Measurements from ENCODE around the gene CTSZ.

Gene CTSZ

DNA sequence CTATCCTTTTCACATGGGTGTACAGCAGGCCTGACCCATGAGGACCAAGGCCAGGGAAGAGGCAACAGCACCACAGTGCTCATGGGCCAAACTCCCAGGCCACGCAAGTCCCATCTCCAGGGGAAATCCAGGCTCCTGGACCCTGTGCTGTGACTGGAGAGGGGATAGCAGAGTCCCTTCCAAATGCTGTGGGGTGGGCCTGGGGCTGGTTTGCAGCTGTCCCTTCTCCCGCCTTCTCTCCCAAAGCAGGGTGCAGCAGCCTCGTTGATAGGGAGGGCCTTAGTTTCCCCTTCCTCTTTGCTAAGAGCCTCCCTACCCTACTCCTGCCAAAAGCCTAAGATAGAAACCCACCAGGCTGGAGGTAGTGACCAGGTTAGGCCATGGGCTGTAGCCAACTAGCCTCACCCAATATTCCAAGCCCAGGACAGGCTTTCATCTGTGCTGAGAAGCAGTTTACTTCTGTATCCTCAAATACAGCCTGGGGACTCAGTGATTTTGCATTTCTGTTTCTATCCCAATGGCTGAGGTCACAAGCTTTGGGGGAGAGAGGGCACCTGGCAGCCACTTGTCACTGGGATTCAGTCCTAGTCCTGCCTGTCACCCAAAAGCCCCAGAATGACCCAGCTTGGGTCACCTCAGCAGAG, 1.4 kb downstream of the CTSZ start:
- TF ChIP-seq, protein P1, sequence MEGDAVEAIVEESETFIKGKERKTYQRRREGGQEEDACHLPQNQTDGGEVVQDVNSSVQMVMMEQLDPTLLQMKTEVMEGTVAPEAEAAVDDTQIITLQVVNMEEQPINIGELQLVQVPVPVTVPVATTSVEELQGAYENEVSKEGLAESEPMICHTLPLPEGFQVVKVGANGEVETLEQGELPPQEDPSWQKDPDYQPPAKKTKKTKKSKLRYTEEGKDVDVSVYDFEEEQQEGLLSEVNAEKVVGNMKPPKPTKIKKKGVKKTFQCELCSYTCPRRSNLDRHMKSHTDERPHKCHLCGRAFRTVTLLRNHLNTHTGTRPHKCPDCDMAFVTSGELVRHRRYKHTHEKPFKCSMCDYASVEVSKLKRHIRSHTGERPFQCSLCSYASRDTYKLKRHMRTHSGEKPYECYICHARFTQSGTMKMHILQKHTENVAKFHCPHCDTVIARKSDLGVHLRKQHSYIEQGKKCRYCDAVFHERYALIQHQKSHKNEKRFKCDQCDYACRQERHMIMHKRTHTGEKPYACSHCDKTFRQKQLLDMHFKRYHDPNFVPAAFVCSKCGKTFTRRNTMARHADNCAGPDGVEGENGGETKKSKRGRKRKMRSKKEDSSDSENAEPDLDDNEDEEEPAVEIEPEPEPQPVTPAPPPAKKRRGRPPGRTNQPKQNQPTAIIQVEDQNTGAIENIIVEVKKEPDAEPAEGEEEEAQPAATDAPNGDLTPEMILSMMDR (conservative IDR thresholded peaks at IDR 0.05; ENCODE audit: low read depth), result no peak
- H3K27ac ChIP-seq, result peak overlapping the region; percentile 76
- CTCF ChIA-PET, result interaction anchor here (0.7 to 1.0 kb wide), 2 partner anchors 9 to 81 kb away, joined by 3 to 4 read pairs; no protein-coding TSS in a partner anchor
- no peak for DNase-seq (ENCODE audit: low spot score)
- POLR2A ChIA-PET (ENCODE audit: low non-redundant PET), result no interaction called here

DNA sequence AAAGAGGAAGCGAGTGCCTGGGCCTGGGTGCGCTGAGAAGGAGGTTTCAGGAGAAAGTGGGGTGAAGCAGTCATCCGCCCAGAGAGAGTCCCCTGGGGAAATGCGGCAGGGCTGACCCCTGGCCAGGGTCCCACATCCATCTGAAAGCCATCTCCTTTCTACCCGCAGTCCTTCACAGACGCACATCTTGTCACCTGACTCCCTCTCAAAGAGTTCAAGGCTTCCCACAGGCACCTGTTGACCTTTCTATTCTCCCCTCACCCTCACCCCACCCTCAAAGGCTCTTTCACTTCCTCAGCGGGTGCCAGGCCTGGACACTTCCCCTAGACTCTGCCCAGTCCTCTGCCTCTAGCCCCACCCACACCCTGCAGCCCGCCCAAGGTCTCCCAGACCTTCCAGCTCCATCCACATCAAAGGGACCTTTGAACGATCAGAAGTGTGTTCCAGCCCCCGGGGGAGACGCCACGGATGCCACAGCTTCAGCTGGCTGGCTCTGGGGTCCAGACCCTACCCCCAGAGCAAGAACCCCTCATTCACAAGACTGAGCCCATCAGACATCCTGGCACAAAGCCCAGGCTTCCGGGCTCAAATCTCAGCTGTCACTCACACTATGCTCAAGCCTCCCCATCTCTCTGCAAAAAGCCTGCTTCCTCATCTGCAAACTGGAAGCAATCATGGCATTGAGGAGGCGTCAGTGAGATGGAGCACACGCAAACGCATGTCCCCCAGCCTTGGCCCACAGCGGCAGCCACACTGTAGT, 2.1 kb downstream of the CTSZ start:
- ChIA-PET CTCF (no interaction called here), POLR2A (ENCODE audit: low non-redundant PET) (no interaction called here)
- TF ChIP-seq, protein P1 (conservative IDR thresholded peaks at IDR 0.05; ENCODE audit: low read depth), result no peak
- peak overlapping the region; percentile 76 for H3K27ac ChIP-seq
- DNase-seq (ENCODE audit: low spot score), result no peak

DNA sequence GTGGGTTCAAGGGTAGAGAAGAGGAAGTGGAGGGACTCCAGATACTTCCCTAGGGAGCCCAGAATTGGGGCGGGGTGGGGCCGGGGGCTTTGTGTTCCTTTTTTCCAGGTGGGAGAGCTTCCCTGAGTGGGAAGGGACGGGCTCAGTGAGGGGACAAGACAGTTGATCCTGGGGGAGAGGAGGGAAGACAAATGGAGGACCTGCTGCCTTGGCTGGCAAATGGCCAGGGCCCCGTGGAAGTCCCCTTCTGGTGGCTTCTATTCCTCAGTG, 2.6 kb downstream of the CTSZ start:
- no peak for DNase-seq (ENCODE audit: low spot score)
- ChIA-PET CTCF (no interaction called here), POLR2A (ENCODE audit: low non-redundant PET) (no interaction called here)
- H3K27ac ChIP-seq, result peak overlapping the region; percentile 76
- TF ChIP-seq, protein P1 (conservative IDR thresholded peaks at IDR 0.05; ENCODE audit: low read depth), result no peak

DNA sequence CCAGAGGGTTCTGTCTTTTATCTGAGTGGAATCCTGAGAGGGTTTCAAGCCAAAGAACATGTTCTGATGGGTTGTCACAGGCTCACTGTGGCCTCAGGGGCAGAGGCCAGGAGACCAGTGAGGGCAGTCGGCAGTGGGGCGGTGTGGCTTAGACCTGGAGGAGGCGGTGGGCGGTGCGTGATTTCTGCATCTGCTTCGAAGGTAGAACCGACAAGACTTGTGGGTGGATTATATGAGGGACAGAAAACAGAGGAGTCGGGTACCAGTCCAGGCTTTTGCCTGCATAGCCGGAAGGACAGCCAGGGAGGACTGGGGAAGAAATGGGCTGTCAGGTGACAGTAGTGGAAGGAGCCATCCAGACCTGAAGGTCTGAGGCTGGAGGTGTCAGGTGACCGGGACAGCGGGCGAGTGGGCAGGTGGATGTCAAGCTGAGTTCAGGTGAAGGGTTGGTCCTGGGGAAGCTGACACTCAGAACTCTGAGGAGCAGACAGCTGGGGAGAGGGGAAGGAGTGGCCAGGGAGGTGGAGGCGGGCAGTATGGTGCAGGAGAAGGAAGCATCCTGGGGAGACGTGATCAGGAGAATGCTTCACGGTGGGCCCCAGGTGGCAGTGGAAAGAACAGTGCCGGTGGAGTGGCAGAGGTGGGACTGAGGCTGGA, 3.1 kb downstream of the CTSZ start:
- TF ChIP-seq, protein P1 (conservative IDR thresholded peaks at IDR 0.05; ENCODE audit: low read depth), result no peak
- peak overlapping the region; percentile 76 for H3K27ac ChIP-seq
- POLR2A ChIA-PET (ENCODE audit: low non-redundant PET), result no interaction called here
- CTCF ChIA-PET, result interaction anchor here (0.6 to 0.7 kb wide), 2 partner anchors 28 to 300 kb away, joined by 3 to 4 read pairs; partner anchors contain the start of gene ATP5F1E
- no peak for DNase-seq (ENCODE audit: low spot score)

DNA sequence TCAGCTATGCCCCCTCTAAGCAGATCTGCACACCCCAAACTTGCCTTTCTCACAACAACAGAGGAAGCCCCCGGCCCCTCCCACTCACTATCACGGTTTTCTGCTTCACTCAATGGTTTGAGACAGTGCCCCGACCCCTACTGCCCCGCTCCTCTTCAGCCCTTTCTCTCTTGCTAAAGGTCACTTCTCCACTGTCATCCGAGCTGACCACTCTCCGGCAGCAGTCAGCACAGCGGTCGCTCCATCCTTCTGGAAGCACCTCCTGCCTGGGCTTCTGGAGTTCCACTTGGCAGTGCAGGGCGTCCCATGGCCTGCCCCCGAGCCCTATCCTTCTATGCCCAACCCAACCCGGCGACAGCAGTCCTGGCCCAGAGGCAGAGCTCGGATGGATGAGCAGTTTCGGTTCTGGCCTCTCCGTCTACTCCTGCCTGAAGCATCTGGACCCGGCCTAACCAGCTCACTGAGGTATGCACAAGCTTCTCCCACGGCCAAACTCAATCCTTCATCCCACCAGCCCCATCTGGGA, 4.1 kb downstream of the CTSZ start:
- TF ChIP-seq, protein P1 (conservative IDR thresholded peaks at IDR 0.05; ENCODE audit: low read depth), result no peak
- POLR2A ChIA-PET (ENCODE audit: low non-redundant PET), result no interaction called here
- CTCF ChIA-PET, result no interaction called here

DNA sequence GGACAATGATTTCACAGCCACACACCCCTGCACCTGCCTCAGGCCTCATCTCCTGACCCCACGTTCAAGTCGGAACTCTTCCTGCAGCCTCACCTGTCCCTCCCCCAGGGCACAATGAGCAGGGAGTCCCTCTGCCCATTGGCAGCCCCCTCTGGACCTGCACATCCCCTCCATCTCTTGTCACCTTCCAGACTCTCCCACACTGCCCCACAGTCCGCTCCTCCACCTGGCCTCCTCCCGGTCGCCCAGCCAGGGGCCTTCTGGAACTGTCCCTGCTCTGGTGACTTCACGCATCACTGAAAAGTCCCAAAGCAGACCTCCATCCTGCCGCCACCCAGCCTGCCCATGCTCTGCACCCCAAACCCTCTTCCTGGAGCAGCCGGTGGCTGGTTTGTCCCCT, 4.7 kb downstream of the CTSZ start:
- ChIA-PET CTCF (interaction anchor here (0.6 kb wide), 1 partner anchor 45 kb away, joined by 3 read pairs; no protein-coding TSS in a partner anchor), POLR2A (ENCODE audit: low non-redundant PET) (no interaction called here)
- H3K27ac ChIP-seq, result peak overlapping the region; percentile 76; the same call in 1 of the 2 replicates
- TF ChIP-seq, protein P1 (conservative IDR thresholded peaks at IDR 0.05; ENCODE audit: low read depth), result no peak
- DNase-seq (ENCODE audit: low spot score), result no peak

More for the DNA sequence above, 4.1 kb downstream of the CTSZ start:
- DNase-seq (ENCODE audit: low spot score), result no peak
- H3K27ac ChIP-seq, result peak overlapping the region; percentile 76
